Endothelial cell of umbilical vein (primary cell): Measurements from ENCODE around the gene TSPAN18.

Source experiments
- EZH2 ChIP-seq: IDR thresholded peaks from 2 replicates; pipeline ENCODE4 v1.6.1; 2012; ENCODE audit warnings: borderline replicate concordance, low read depth, mild to moderate bottlenecking, moderate library complexity, low read length, inconsistent platforms; ENCODE audit not compliant: severe bottlenecking
- FOS ChIP-seq: IDR thresholded peaks from 2 replicates; pipeline ENCODE4 v1.6.1; 2011; ENCODE audit warnings: mild to moderate bottlenecking, low read length, moderate library complexity, borderline replicate concordance; ENCODE audit not compliant: insufficient read depth
- JUN ChIP-seq: IDR thresholded peaks from 2 replicates; pipeline ENCODE4 v1.6.1; 2011; ENCODE audit warnings: borderline replicate concordance, low read depth; ENCODE audit not compliant: insufficient read length, insufficient read depth
- POLR2A ChIP-seq: IDR thresholded peaks from 2 replicates; pipeline ENCODE4 v1.6.1; 2012; ENCODE audit warnings: low read depth, mild to moderate bottlenecking, control low read depth, low read length
- POLR2AphosphoS5 ChIP-seq: IDR thresholded peaks from 2 replicates; pipeline ENCODE4 v1.6.1; 2012; ENCODE audit warnings: low read depth, mild to moderate bottlenecking, control low read depth, low read length, moderate library complexity; ENCODE audit not compliant: insufficient read depth
- TF ChIP-seq, protein P1 (sequence below), 2 donors: IDR thresholded peaks; 1 replicate in 1 of 2; 2 replicates in 1 of 2; pipeline ENCODE4 v1.5.1; 2011; ENCODE audit warnings: low read length in 2 of 2, mild to moderate bottlenecking in 2 of 2, moderate library complexity in 2 of 2, control low read depth in 1 of 2, inconsistent platforms in 1 of 2, low read depth in 1 of 2; ENCODE audit not compliant: insufficient read depth in 1 of 2; ENCODE audit errors: extremely low read depth in 1 of 2

DNA sequence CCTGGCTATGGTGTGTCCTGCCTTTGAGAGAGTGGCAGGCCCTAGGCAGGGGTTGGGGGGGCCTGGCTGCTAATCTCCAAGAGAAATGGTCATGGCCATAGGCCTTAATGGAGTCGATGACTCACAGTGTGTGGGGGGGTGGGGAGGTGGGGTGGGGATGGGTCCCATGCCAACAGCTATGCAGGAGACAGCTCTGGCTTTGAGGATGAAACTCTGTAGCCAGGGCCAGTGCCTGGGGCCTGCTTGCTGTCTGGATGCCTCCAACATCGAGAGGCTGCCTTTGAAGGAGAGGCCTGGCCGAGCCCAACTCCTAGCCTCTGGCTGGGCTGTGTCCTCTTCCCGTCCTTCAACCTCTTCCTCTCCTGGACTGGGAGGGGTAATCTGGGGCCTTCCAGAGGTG lies 23.9 kb upstream of the TSPAN18 start:
- TF ChIP-seq POLR2AphosphoS5, result no peak
- TF ChIP-seq, protein P1, sequence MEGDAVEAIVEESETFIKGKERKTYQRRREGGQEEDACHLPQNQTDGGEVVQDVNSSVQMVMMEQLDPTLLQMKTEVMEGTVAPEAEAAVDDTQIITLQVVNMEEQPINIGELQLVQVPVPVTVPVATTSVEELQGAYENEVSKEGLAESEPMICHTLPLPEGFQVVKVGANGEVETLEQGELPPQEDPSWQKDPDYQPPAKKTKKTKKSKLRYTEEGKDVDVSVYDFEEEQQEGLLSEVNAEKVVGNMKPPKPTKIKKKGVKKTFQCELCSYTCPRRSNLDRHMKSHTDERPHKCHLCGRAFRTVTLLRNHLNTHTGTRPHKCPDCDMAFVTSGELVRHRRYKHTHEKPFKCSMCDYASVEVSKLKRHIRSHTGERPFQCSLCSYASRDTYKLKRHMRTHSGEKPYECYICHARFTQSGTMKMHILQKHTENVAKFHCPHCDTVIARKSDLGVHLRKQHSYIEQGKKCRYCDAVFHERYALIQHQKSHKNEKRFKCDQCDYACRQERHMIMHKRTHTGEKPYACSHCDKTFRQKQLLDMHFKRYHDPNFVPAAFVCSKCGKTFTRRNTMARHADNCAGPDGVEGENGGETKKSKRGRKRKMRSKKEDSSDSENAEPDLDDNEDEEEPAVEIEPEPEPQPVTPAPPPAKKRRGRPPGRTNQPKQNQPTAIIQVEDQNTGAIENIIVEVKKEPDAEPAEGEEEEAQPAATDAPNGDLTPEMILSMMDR (IDR thresholded peaks at IDR 0.05; ENCODE audit: extremely low read depth in 1 of 2, insufficient read depth in 1 of 2, low read depth in 1 of 2, low read length in 2 of 2), result no peak
- TF ChIP-seq FOS, result no peak
- no peak for TF ChIP-seq EZH2
- no peak for TF ChIP-seq POLR2A
- no peak for TF ChIP-seq JUN
